ENCODE results near the gene TMEM178B. TPM values are rescaled to one million over a fixed set of nuclear protein-coding genes. Genes with fewer than 3 reads are reported as not detected.

TMEM178B gene
- total RNA-seq, 3 donors from 2014 or later, result 0.23 to 0.90 (median 0.37) TPM

GRCh38 chr7:141225916-141226618 lies 152.2 kb downstream of the TMEM178B start:
- H3K4me1 Mint-ChIP-seq (ENCODE audit: low read depth), result no peaks in the 10 kb centered on the region
- DNase-seq (no peak), ATAC-seq (no peak)
- H3K36me3 Mint-ChIP-seq (ENCODE audit: insufficient read depth), result no peaks in the 10 kb centered on the region
- H3K4me3 Mint-ChIP-seq, result no peak overlapping the region
- H3K27me3 Mint-ChIP-seq (ENCODE audit: low read depth), result peaks cover 3% of the 10 kb centered on the region
- no peaks in the 10 kb centered on the region for H3K9me3 Mint-ChIP-seq

GRCh38 chr7:141227454-141227853 lies 153.6 kb downstream of the TMEM178B start:
- Mint-ChIP-seq H3K27me3 (ENCODE audit: low read depth) (peaks cover 6% of the 10 kb centered on the region), H3K36me3 (ENCODE audit: insufficient read depth) (no peaks in the 10 kb centered on the region), H3K4me3 (no peak overlapping the region), H3K4me1 (ENCODE audit: low read depth) (no peaks in the 10 kb centered on the region), H3K9me3 (no peaks in the 10 kb centered on the region)
- ATAC-seq, result no peak
- no peak for DNase-seq

- H3K36me3 Mint-ChIP-seq (ENCODE audit: insufficient read depth), result no peaks in the 10 kb centered on the region
- ATAC-seq (no peak), DNase-seq (no peak)
Measured at GRCh38 chr7:141228482-141228881, 154.6 kb downstream of the TMEM178B start.

GRCh38 chr7:141231018-141231792 lies 157.3 kb downstream of the TMEM178B start:
- ATAC-seq (no peak), DNase-seq (no peak)
- H3K27me3 Mint-ChIP-seq (ENCODE audit: low read depth), result peaks cover 6% of the 10 kb centered on the region
- no peak overlapping the region for H3K4me3 Mint-ChIP-seq
- H3K4me1 Mint-ChIP-seq (ENCODE audit: low read depth), result no peaks in the 10 kb centered on the region
- H3K36me3 Mint-ChIP-seq (ENCODE audit: insufficient read depth), result no peaks in the 10 kb centered on the region
- H3K9me3 Mint-ChIP-seq, result no peaks in the 10 kb centered on the region

More at GRCh38 chr7:141228482-141228881, 154.6 kb downstream of the TMEM178B start:
- Mint-ChIP-seq H3K27me3 (ENCODE audit: low read depth) (peaks cover 7% of the 10 kb centered on the region), H3K4me3 (no peak overlapping the region), H3K4me1 (ENCODE audit: low read depth) (no peaks in the 10 kb centered on the region), H3K9me3 (no peaks in the 10 kb centered on the region)

GRCh38 chr7:141232286-141233051 lies 158.6 kb downstream of the TMEM178B start:
- peaks cover 5% of the 10 kb centered on the region for H3K27me3 Mint-ChIP-seq (ENCODE audit: low read depth)
- H3K4me1 Mint-ChIP-seq (ENCODE audit: low read depth), result no peaks in the 10 kb centered on the region
- no peaks in the 10 kb centered on the region for H3K36me3 Mint-ChIP-seq (ENCODE audit: insufficient read depth)
- DNase-seq, result no peak
- H3K9me3 Mint-ChIP-seq, result no peaks in the 10 kb centered on the region
- no peak for ATAC-seq
- no peak overlapping the region for H3K4me3 Mint-ChIP-seq

- Mint-ChIP-seq H3K27me3 (ENCODE audit: low read depth) (peaks cover 5% of the 10 kb centered on the region), H3K36me3 (ENCODE audit: insufficient read depth) (no peaks in the 10 kb centered on the region), H3K9me3 (no peaks in the 10 kb centered on the region), H3K4me1 (ENCODE audit: low read depth) (no peaks in the 10 kb centered on the region), H3K4me3 (no peak overlapping the region)
- no peak for DNase-seq
- no peak for ATAC-seq
Measured at GRCh38 chr7:141234335-141235105, 160.7 kb downstream of the TMEM178B start.

- DNase-seq (no peak), ATAC-seq (no peak)
- H3K27me3 Mint-ChIP-seq (ENCODE audit: low read depth), result peaks cover 5% of the 10 kb centered on the region
- no peaks in the 10 kb centered on the region for H3K4me1 Mint-ChIP-seq (ENCODE audit: low read depth)
- no peaks in the 10 kb centered on the region for H3K9me3 Mint-ChIP-seq
- no peak overlapping the region for H3K4me3 Mint-ChIP-seq
- no peaks in the 10 kb centered on the region for H3K36me3 Mint-ChIP-seq (ENCODE audit: insufficient read depth)
Measured at GRCh38 chr7:141235656-141236055, 161.8 kb downstream of the TMEM178B start.

GRCh38 chr7:141238596-141239243 lies 164.9 kb downstream of the TMEM178B start:
- H3K27me3 Mint-ChIP-seq (ENCODE audit: low read depth), result peaks cover 2% of the 10 kb centered on the region
- no peaks in the 10 kb centered on the region for H3K36me3 Mint-ChIP-seq (ENCODE audit: insufficient read depth)

GRCh38 chr7:141239661-141240060 lies 165.8 kb downstream of the TMEM178B start:
- H3K4me1 Mint-ChIP-seq (ENCODE audit: low read depth), result no peaks in the 10 kb centered on the region
- no peaks in the 10 kb centered on the region for H3K9me3 Mint-ChIP-seq
- H3K4me3 Mint-ChIP-seq, result no peak overlapping the region
- no peaks in the 10 kb centered on the region for H3K36me3 Mint-ChIP-seq (ENCODE audit: insufficient read depth)
- ATAC-seq (no peak), DNase-seq (no peak)
- H3K27me3 Mint-ChIP-seq (ENCODE audit: low read depth), result peaks cover 2% of the 10 kb centered on the region

More at GRCh38 chr7:141238596-141239243, 164.9 kb downstream of the TMEM178B start:
- H3K9me3 Mint-ChIP-seq, result no peaks in the 10 kb centered on the region
- no peak overlapping the region for H3K4me3 Mint-ChIP-seq
- DNase-seq (no peak), ATAC-seq (no peak)
- H3K4me1 Mint-ChIP-seq (ENCODE audit: low read depth), result no peaks in the 10 kb centered on the region

- no peak overlapping the region for H3K4me3 Mint-ChIP-seq
- ATAC-seq (no peak), DNase-seq (no peak)
- H3K4me1 Mint-ChIP-seq (ENCODE audit: low read depth), result no peaks in the 10 kb centered on the region
- no peaks in the 10 kb centered on the region for H3K36me3 Mint-ChIP-seq (ENCODE audit: insufficient read depth)
- H3K9me3 Mint-ChIP-seq, result no peaks in the 10 kb centered on the region
- peaks cover 2% of the 10 kb centered on the region for H3K27me3 Mint-ChIP-seq (ENCODE audit: low read depth)
Measured at GRCh38 chr7:141242568-141242967, 168.7 kb downstream of the TMEM178B start.

GRCh38 chr7:141243368-141243767 lies 169.5 kb downstream of the TMEM178B start:
- Mint-ChIP-seq H3K27me3 (ENCODE audit: low read depth) (peaks cover 2% of the 10 kb centered on the region), H3K9me3 (no peaks in the 10 kb centered on the region), H3K4me3 (no peak overlapping the region), H3K4me1 (ENCODE audit: low read depth) (no peaks in the 10 kb centered on the region), H3K36me3 (ENCODE audit: insufficient read depth) (no peaks in the 10 kb centered on the region)
- ATAC-seq (no peak), DNase-seq (no peak)

- H3K27me3 Mint-ChIP-seq (ENCODE audit: low read depth), result peaks cover 2% of the 10 kb centered on the region
- no peaks in the 10 kb centered on the region for H3K4me1 Mint-ChIP-seq (ENCODE audit: low read depth)
- H3K36me3 Mint-ChIP-seq (ENCODE audit: insufficient read depth), result no peaks in the 10 kb centered on the region
- H3K4me3 Mint-ChIP-seq, result no peak overlapping the region
- no peaks in the 10 kb centered on the region for H3K9me3 Mint-ChIP-seq
- DNase-seq, result no peak
- ATAC-seq, result no peak
Measured at GRCh38 chr7:141244435-141244834, 170.6 kb downstream of the TMEM178B start.

- ATAC-seq (no peak), DNase-seq (no peak)
- no peaks in the 10 kb centered on the region for H3K4me1 Mint-ChIP-seq (ENCODE audit: low read depth)
- H3K9me3 Mint-ChIP-seq, result no peaks in the 10 kb centered on the region
- no peaks in the 10 kb centered on the region for H3K36me3 Mint-ChIP-seq (ENCODE audit: insufficient read depth)
- peaks cover 2% of the 10 kb centered on the region for H3K27me3 Mint-ChIP-seq (ENCODE audit: low read depth)
- H3K4me3 Mint-ChIP-seq, result no peak overlapping the region
Measured at GRCh38 chr7:141246426-141246825, 172.6 kb downstream of the TMEM178B start.

Measured in activated T-cell treated with anti-CD3 and anti-CD28 coated beads, Interleukin-2, amount 50 U/mL, for 4 hours (primary cell).